IPS DF 6.9 (cell line): Measurements from ENCODE around the gene SFTPB.

Experiments used
- DNase-seq: peaks from one replicate; pipeline ENCODE4 v3.0.0-alpha.2; 2013; ENCODE audit warnings: low read depth, low spot score
- H3K27ac ChIP-seq: one replicate; pipeline ENCODE4 v1.5.1; 2013; ENCODE audit warnings: low read length, control low read depth
- H3K27me3 ChIP-seq: 2 replicates; pipeline ENCODE4 v1.6.1; 2013; ENCODE audit warnings: mild to moderate bottlenecking, low read length; ENCODE audit not compliant: control insufficient read depth, insufficient read depth
- H3K36me3 ChIP-seq: 2 replicates; pipeline ENCODE4 v1.6.1; 2013; ENCODE audit warnings: low read length; ENCODE audit not compliant: control insufficient read depth, insufficient read depth
- H3K4me1 ChIP-seq: 2 replicates; pipeline ENCODE4 v1.6.1; 2013; ENCODE audit warnings: low read length; ENCODE audit not compliant: control insufficient read depth, insufficient read depth
- H3K4me3 ChIP-seq: 2 replicates; pipeline ENCODE4 v1.5.1; 2013; ENCODE audit warnings: mild to moderate bottlenecking, low read length
- H3K9me3 ChIP-seq: 2 replicates; pipeline ENCODE4 v1.6.1; 2013; ENCODE audit warnings: low read length, inconsistent platforms; ENCODE audit not compliant: control insufficient read depth, insufficient read depth
- WGBS: extraction: QIAGEN DNeasy Blood & Tissue Kit; methylation state at CpG from one replicate; pipeline ENCODE4 v1.1.7; 2013; ENCODE audit warnings: mixed read lengths, missing lambda C conversion rate; ENCODE audit not compliant: insufficient read length, insufficient coverage; 5-methylcytosine and 5-hydroxymethylcytosine counted together

The SFTPB gene

DNA sequence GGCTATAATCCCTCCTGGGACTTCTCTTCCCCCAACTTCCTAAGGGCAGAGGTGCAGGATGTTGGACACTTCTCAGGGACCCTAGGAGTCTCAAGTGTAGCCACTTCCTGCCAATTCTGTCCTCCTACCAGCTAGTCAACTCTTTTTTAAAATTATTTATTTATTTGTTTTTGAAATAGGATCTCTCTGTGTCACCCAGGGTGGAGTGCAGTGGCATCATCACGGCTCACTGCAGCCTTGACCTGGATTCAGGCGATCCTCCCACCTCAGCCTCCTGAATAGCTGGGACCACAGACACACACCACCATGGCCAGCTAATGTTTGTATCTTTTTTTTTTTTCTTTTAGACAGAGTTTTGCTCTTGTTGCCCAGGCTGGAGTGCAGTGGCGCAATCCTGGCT lies 11.5 kb downstream of the SFTPB start:
- DNase-seq = no peak
- H3K9me3 ChIP-seq = no peaks in the 10 kb centered on the region
- no peaks in the 10 kb centered on the region for H3K27me3 ChIP-seq
- H3K4me1 ChIP-seq = peaks cover 1% of the 10 kb centered on the region; the same call in 1 of the 2 replicates
- H3K4me3 ChIP-seq = no peak overlapping the region
- H3K36me3 ChIP-seq = peaks cover 5% of the 10 kb centered on the region; the same call in 1 of the 2 replicates
- no CpG with 5 or more reads among the region's 3 CpGs for WGBS
- H3K27ac ChIP-seq = no peak overlapping the region

DNA sequence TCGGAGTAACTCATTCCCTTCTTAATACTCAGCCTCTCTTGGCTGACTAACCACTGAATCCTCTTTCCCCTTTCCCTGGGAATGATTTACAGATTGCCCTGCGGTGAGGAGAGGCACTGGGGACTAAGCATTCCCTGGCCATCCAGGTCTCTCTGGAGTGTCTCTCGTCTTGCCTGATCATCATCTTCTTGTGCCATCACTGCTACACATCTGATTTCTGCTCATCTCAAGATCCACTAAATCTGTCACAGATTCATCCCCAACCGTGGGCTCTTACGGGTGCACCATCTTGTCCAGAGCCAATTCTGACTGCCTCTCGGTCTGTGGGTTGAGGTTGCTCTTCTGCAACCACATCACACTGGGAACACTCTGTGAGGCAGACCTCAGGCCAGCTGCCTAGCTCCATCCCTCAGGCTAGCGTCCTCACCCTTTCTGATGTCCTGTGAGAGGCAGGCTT lies 12.0 kb downstream of the SFTPB start:
- no peak for DNase-seq
- no peaks in the 10 kb centered on the region for H3K9me3 ChIP-seq
- H3K4me1 ChIP-seq = peaks cover 1% of the 10 kb centered on the region; the same call in 1 of the 2 replicates
- H3K27me3 ChIP-seq = no peaks in the 10 kb centered on the region
- no CpG with 5 or more reads among the region's 7 CpGs for WGBS
- no peak overlapping the region for H3K4me3 ChIP-seq
- H3K27ac ChIP-seq = no peak overlapping the region
- H3K36me3 ChIP-seq = peaks cover 5% of the 10 kb centered on the region; the same call in 1 of the 2 replicates

DNA sequence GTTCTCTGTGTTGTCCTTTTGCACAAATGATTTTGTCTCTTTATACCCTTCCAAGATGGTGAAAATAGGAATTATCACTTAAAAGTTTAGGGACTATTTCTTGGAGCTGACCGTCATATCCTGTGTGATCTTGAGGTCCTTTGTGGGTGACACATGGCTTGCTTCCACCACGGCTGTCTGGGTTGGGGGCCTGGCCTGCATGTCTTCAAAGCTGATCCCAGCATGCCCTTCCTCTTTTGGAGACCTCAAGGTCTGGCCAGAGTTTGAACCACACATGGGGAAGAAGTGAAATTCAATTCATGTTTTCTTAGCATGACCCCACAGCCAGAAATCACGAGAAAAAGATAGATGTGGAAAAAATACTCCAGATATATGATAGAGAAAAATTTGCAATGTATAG lies 14.0 kb downstream of the SFTPB start:
- H3K9me3 ChIP-seq = no peaks in the 10 kb centered on the region
- no peak overlapping the region for H3K27ac ChIP-seq
- no peak for DNase-seq
- H3K4me1 ChIP-seq = no peaks in the 10 kb centered on the region
- H3K36me3 ChIP-seq = peaks cover 11% of the 10 kb centered on the region; the same call in 1 of the 2 replicates
- H3K4me3 ChIP-seq = no peak overlapping the region
- no CpG with 5 or more reads among the region's 3 CpGs for WGBS
- H3K27me3 ChIP-seq = no peaks in the 10 kb centered on the region

DNA sequence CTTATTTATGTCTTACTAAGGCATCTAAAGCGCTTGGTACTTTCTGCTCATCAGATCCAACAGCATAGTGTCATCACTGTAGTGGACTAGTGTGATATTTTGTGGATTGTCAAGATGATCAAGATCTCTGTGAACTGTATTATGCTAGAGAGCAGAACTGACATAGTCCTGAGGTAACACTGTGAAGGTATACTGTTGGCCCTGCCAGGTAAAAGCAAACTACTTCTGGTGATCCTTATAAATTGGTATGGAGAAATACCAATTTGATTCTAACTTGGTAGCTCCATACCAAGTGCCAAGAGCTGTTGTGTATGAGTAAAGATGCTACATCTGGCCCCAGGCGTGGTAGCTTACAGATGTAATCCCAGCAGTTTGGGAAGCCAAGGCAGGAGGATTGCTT lies 15.9 kb downstream of the SFTPB start:
- no CpG with 5 or more reads among the region's 2 CpGs for WGBS
- Histone ChIP-seq H3K36me3 (peaks cover 27% of the 10 kb centered on the region; the same call in 1 of the 2 replicates), H3K4me3 (no peak overlapping the region), H3K9me3 (no peaks in the 10 kb centered on the region), H3K27ac (no peak overlapping the region), H3K27me3 (no peaks in the 10 kb centered on the region), H3K4me1 (no peaks in the 10 kb centered on the region)
- DNase-seq = no peak

DNA sequence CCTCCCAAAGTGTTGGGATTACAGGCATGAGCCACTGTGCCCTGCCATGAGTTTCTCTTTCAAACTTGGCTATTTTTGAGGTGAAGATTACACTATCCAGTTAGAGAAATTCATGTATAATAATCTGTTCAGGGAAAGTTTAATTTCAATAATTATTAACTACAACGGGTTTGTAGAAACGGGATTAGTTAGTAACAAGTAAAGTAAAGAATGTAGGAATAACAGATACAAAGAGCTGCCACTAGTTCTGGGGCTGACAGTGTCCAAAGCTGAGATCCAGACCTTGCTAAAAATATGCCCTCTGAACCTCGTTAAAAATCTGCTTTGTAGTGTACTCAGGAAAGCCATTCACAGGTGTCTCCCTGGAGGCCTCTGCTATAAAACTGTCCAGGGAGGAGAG lies 16.9 kb downstream of the SFTPB start:
- WGBS = 100% methylated on average over 2 of the region's 3 CpGs
- H3K9me3 ChIP-seq = no peaks in the 10 kb centered on the region
- no peak overlapping the region for H3K27ac ChIP-seq
- H3K27me3 ChIP-seq = no peaks in the 10 kb centered on the region
- peaks cover 28% of the 10 kb centered on the region; the same call in 1 of the 2 replicates for H3K36me3 ChIP-seq
- DNase-seq = no peak
- H3K4me3 ChIP-seq = no peak overlapping the region
- no peaks in the 10 kb centered on the region for H3K4me1 ChIP-seq

DNA sequence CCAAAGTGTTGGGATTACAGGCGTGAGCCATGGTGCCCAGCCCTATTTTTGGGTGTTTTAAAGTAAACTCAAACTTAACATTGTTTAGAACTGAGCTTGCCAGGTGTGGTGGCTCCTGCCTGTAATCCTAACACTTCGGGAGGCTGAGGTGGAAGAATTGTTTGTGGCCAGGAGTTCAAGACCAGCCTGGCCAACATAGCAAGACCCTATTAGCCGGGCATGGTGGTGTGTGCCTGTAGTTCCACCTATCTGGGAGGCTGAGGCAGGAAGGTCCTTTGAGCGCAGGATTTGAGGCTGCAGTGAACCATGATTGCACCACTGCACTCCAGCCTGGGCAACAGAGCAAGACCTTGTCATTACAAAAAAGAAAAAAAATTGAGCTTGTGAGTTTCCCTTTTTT lies 17.5 kb downstream of the SFTPB start:
- no peak overlapping the region for H3K4me3 ChIP-seq
- H3K9me3 ChIP-seq = no peaks in the 10 kb centered on the region
- no CpG with 5 or more reads among the region's 4 CpGs for WGBS
- H3K4me1 ChIP-seq = no peaks in the 10 kb centered on the region
- no peaks in the 10 kb centered on the region for H3K27me3 ChIP-seq
- H3K36me3 ChIP-seq = peaks cover 32% of the 10 kb centered on the region; the same call in 1 of the 2 replicates
- no peak overlapping the region for H3K27ac ChIP-seq
- no peak for DNase-seq

DNA sequence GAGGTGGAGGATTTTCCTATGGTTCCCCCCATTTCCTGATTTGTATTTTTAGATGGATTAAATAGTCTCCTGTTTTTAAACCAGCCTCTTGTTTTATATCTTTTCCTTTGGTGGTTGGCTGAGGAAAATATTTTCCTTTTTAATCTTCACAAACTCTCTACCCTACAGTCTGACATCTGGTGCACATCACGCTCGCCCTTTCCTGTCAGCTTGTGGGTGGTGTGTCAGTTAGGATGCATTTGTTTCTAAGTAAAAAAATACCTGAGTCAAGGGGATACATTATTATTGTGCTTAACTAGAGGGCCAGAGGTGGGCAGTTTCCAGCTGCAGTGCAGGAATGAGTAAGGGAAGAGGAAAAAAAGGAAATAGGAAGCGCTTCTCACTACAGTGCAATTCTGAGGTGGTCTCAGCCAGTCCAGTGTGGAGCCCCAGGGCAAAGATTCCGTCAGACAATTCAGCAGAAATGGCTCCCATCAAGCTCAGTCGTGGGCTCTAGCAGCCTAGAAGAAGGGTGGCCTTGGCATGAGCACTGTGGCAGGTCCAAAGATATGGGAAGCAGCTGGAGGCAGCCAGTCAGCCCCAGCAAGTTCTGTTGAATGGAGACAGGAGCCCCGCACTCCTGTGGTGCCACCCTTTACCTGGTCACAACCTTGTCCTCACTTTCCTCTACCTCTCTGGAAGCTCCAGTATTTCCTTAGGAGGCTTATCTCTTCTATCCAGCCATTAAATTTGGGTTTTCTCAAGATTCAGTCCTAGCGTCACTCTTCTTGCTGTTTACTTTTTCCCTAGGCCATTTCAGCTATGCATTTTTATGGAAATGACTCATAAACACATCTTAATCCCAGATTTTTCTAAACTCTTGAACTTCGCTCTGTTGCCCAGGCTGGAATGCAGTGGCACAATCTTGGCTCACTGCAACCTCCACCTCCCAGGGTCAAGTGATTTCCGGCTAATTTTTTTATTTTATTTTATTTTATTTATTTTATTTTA lies 18.5 kb downstream of the SFTPB start:
- no peaks in the 10 kb centered on the region for H3K27me3 ChIP-seq
- no peak overlapping the region for H3K27ac ChIP-seq
- H3K4me1 ChIP-seq = no peaks in the 10 kb centered on the region
- peaks cover 37% of the 10 kb centered on the region for H3K36me3 ChIP-seq
- H3K9me3 ChIP-seq = no peaks in the 10 kb centered on the region
- no CpG with 5 or more reads among the region's 9 CpGs for WGBS
- no peak overlapping the region for H3K4me3 ChIP-seq
- DNase-seq = no peak

DNA sequence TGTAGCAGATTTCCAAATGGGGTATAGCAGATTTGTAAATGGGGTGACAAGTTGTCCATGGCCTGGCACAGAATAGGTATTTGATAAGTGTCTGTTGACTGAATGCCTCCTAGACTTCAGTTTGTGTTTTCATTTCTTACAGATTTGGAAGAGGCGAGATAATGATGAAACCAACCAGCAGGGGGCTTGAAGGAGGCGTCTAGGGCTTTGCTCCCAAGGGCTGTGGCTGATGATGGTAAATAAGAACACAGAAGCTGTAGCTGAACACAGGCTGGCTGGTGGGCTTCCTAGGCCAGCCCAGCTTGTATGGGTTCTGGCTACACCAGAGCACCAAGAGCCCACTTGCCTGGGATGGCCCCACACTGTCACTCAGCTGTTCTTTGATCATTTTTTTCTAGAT lies 19.4 kb downstream of the SFTPB start:
- Histone ChIP-seq H3K27ac (no peak overlapping the region), H3K4me1 (no peaks in the 10 kb centered on the region), H3K36me3 (peaks cover 40% of the 10 kb centered on the region), H3K9me3 (no peaks in the 10 kb centered on the region), H3K4me3 (no peak overlapping the region), H3K27me3 (no peaks in the 10 kb centered on the region)
- DNase-seq = no peak
- WGBS = no CpG with 5 or more reads among the region's 2 CpGs

DNA sequence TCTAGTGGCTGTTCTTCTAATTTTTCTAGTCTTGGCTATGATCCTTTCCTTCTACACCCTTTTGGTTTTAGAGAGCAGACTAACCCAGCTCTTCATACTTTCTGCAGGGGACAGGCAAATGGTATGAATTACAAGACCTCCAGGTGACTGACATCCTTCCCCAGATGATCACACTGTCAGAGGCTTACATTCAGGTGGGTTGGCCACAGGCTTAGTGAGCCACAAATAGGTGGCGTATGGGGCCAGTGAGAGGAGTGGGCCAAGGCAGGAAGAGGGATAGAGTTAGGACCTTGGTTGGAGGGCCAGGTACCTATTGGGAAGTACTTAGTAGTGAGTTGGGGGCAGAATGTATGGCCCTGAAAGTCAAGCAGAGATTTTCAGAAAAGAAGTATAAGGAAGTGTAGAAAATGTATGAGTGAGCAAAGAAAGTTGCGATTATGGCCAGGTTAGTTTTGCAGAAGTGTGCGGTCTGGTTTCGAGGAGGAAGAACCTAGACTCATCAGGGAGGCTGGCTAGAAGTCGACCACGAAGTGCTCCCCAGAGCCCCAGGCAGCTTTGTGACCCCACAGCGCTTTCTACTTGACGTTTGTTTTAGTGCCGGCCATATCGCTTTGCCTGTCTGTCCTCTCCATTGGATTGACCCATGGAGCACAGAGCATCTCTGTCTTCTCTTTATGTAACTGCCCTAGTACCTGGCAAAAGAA lies 20.0 kb downstream of the SFTPB start:
- Histone ChIP-seq H3K27me3 (no peaks in the 10 kb centered on the region), H3K36me3 (peaks cover 40% of the 10 kb centered on the region), H3K9me3 (no peaks in the 10 kb centered on the region), H3K27ac (no peak overlapping the region), H3K4me3 (no peak overlapping the region), H3K4me1 (no peaks in the 10 kb centered on the region)
- no CpG with 5 or more reads among the region's 10 CpGs for WGBS
- no peak for DNase-seq

DNA sequence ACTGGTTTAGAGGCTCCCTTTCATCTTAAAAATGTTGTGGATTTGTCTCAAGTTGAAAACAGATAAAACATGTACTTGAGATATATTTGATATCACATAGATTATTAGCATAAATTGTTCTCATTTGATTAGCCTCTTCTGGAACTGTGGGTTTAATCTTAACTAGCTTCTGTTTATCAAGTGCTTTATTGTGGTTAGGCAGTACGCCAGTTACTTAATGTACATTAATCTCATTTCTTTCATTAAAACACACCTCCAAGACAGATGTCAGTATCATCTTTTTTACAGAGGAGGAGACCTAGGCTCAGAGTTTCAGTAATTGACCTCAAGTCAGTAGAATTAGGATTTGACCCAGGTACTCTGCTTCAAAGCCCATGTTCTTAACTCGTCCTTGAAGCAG lies 21.8 kb downstream of the SFTPB start:
- no CpG with 5 or more reads among the region's 2 CpGs for WGBS
- H3K9me3 ChIP-seq = no peaks in the 10 kb centered on the region
- no peak overlapping the region for H3K4me3 ChIP-seq
- H3K27me3 ChIP-seq = no peaks in the 10 kb centered on the region
- no peaks in the 10 kb centered on the region for H3K4me1 ChIP-seq
- no peak overlapping the region for H3K27ac ChIP-seq
- no peak for DNase-seq
- peaks cover 47% of the 10 kb centered on the region for H3K36me3 ChIP-seq
